HL-60/S4 treated with retinoic acid at 250 ng/mL for 4 days and 3 days (cell line): ENCODE results near the gene CDK5RAP2.

Experiments
- in situ Hi-C: fragments of 300-500 bp; cut with MboI; formaldehyde crosslinking; loops from 2 replicates; pipeline ENCODE4 v1.7.0; 2022; ENCODE audit warnings: low sequenced_read_pairs

Gene CDK5RAP2

DNA sequence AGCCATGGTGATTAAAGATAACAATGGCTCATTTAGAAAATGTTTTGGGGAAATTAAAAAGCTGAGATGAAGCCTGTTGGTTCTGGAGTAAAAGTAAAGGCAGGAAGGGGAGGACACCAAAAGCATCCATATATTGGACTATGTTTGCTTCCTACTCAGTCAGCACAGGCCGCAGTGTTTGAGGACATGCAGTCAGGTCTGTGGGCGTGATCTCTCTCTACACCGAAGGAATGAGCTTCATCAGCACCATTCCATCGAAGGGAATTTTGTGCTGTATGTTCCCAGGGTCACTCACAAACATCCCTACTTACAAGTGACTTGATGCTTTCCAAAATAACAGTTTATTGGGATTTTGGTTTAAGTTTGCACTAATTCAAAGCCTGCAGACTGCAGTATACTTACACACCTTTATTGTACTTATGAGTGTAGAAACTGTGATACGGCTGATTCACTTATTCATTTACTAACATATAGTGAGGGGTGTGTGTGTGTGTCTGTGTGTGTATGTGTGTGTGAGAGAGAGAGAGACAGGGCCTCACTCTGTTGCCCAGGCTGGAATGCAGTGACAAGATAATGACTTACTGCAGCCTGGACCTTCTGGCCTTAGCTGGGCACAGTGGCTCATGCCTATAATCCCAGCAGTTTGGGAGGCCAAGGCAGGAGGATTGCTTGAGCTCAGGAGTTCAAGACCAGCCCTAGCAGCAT, 13.4 kb upstream of the CDK5RAP2 start:
- in situ Hi-C loops: no loop called here

- in situ Hi-C loops: no loop called here
These were observed 12.2 kb upstream of the CDK5RAP2 start for GRCh38 chr9:120592210-120592609.

DNA sequence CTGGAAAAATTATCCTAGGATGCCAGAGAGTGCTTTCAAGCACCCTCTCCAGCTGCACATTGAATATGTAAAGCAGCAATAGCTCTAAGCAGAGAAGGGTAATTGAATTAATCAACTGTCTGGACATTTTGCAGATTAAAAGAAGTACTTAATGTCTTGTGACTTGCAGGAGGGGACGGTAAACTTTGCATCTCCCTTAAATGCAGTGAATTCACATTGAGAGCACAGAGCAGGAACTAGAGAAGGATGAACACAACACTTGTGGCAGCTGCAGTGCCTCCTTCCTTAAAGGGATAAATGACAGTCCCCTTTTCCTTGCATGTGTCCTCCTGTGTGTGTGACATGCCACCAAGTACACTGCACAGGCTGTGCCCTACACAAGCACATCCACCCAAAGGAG, 7.4 kb upstream of the CDK5RAP2 start:
- in situ Hi-C loops: no loop called here

DNA sequence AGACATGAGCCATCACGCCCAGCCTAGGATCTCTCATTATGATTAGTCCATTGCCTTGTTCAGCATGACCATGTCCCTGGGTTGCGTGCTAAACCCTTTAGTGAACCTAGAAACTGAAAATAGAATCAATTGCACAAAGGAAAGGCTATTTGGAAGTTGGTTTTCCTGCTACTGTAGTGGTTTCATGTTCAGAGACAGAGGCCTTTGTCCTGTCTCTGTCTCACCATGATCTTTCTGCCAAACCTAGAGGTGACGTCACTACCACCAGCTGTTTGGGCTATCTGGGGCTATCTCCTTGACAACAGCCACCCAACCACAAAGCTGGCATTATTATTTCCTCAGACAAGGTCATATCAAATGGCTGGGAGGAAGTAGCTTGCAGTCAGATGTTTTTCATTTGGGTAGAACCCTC, 4.0 kb upstream of the CDK5RAP2 start:
- in situ Hi-C loops: no loop called here

DNA sequence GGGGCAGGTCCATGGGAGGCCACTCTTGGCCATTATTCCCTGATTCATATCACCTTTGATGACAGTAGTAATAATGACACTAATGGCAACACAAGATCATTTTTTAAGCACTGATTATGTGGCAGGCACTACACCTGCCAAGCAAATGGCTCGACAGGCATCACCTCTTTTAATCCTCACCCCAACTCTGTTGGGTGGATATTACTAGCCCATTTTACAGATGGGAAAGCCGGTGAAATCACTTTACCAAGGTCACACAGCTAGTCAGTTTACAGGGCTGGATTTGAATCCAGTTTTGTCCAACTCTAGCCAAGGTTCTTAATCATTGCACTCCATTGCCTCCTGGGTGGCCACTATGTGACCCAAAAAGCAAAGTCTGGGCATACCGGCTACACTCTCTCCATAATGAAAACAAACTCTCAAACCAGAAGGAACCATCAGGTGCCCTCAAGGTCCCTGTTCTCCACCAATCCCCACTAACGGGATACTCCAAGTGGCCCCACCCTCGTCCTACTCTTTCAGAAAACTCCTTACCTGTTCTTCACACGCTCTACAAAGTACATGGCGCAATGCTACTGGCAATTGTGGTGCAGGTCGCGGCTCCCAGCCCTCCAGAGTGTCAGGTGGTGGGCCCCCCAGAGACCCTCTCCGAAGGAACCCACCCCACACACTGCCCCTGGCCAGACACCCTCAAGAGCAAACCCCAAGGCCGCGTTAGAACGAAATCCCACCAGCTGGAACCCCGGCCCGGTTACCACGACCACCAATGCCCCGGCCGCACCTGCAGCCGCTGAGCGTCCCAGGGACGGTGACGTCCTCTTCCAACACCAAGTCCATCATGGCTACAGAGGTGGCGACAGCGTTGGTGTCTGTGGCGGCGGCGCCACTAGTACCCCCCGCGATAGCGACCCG, 572 bp downstream of the CDK5RAP2 start:
- in situ Hi-C loops: no loop called here

- in situ Hi-C loops: no loop called here
These were observed 5.5 kb downstream of the CDK5RAP2 start for GRCh38 chr9:120574473-120574872.

DNA sequence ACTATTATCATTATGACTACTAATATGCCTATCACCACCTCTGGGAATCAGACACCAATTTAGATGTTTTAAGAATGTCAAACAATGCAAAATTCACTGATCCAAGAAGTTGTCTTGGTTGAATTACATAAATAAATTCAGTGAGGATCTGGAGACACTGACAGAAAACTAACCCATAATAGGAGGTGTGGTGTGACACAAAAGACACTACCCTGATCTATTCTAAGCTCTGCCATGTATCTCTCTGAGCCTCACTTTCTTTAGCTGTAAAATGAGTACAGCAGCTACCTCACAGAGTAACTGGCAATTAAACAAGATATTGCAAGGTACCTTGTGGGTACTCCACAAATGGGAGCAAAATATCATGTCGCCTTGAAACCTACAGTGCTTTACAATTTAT, 7.5 kb downstream of the CDK5RAP2 start:
- in situ Hi-C loops: no loop called here

DNA sequence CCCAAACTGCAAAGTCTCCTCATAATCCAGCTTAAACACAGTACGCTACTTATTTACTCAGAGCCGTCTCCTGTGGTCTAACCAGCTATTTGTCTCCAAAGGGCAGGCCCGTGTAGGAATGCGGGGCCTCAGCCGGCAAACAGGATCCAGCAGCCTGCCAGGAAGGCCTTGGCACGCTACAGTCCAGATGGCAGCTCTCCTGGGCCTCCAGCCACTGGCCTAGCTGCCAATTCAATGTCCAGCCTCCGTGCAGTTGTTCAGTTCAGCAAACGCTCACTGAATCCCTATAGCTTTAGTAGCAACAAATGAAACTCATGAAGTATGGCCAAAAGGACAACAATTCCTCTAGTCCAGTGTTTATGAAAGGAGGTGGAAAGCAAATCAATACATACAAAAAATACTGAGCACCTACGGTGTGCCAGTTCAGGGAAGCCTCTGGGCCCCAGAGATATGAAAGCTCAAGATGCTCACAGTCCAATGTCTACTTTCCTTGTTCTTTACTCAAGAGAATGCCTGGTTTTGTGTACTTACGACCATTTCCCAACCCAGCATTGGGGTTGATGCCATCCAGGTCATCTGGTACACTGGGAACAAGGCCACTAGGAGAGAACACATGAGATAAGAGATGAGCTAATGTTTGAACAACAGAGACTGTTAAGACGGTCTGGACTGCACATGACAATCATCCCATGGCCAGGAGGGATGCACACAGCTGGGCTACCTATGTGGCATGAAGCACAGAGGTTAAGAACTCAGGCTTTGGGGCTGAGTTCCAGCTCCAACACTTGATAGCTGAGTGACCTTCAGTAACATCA, 8.3 kb downstream of the CDK5RAP2 start:
- in situ Hi-C loops: no loop called here

- in situ Hi-C loops: no loop called here
These were observed 9.7 kb downstream of the CDK5RAP2 start for GRCh38 chr9:120570296-120570695.

DNA sequence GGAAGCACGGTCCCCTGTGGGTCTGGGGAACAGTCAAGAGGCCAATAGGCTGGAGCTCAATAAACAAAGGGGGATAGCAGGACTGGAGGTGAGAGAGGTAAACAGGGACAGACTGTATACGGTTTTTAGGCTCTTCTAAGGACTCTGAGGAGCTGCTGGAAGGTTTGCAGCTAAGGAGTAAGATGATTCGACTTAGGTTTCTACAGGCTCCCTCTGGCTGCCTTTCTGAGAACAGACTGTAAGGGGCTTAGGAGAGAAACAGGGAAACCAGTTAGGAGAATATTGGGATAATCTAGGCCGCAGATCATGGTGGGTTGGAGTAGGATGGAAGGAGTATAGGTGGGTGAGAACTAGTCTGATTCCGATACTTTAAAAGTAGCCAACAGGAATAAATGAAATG, 10.4 kb downstream of the CDK5RAP2 start:
- in situ Hi-C loops: no loop called here

DNA sequence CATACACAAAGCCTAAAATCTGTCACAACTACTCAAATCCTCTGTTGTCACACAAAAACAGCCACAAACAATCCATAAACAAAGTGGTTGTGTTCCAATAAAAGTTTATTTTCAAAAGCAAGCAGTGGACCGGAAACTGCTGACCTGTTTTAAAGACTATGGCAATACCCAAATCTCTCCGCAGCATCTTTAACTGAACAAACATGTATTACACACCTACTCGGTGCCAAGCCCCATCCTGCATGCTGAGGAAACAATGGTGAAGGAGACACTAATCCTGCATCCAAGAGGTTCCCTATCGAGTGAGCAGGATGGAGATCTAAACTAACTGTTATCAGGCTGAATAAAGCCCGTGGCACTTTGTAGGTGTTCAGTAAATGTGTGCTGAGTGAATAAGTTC, 11.2 kb downstream of the CDK5RAP2 start:
- in situ Hi-C loops: no loop called here

DNA sequence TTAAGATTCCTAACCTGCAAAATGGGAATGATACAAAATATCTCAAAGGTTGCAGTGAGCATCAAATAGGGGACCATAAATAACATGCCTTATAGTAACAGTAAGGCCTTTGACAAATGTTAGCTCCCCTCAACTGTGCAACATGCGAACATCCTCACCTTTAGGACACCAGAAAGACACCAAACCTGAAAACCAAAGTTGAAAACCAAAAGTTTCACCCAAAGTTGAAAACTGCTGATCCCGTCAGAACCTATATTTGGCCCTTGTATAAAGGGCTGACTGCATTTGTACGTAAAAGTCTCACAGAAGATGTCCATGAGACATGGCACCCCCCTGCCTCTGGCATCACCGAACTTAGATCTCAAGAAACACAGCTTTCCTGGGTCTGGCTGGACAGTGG, 12.1 kb downstream of the CDK5RAP2 start:
- in situ Hi-C loops: no loop called here

GRCh38 chr9:120567081-120567480, 12.9 kb downstream of the CDK5RAP2 start:
- in situ Hi-C loops: no loop called here

GRCh38 chr9:120564589-120564988, 15.4 kb downstream of the CDK5RAP2 start:
- in situ Hi-C loops: no loop called here

DNA sequence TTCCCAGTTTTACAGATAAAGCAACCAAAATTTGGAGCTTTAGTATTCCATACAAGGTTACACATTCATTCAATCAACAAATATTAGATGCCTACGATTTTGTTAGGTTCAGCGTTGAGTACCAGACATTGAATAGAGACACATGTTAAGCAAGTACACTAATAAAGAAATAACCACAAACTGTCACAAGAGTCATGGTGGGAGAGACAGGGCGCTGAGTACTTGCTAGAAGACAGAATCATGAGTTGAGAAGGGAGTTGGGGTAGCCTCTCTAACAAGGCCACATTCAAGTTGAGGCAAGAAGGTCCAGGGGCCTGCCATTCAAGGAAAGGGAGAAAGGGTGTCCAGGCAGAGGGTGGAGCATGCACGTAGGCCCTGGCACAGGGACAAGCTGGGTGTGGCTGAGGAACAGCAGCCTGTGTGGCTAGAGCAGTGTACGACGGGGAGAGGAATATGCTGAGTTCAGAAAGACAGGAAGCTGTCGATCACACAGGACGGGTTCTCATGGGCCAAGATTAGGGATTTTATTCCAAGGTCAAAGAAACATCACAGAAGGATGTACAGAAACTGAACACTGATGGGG, 17.0 kb downstream of the CDK5RAP2 start:
- in situ Hi-C loops: no loop called here

DNA sequence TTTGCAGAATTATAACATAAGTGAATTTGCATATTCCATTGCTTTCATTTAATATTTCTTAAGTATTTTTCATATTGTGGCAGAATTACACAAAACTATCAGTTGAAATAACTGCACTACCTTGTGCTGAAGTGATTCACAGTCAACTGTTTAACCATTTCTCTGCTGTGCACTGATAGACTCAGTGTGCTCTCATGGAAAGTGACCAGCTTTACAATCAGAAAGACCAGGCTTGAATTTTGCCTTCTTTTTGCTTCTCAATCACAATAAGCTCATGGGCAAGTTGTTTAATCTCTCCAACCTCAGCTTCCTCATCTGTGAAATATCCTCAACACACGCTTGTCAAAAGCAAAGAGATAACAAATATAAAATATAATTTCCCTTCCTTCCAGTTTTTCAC, 18.3 kb downstream of the CDK5RAP2 start:
- in situ Hi-C loops: no loop called here

GRCh38 chr9:120559546-120559945, 20.4 kb downstream of the CDK5RAP2 start:
- in situ Hi-C loops: no loop called here

- in situ Hi-C loops: no loop called here
These were observed 21.5 kb downstream of the CDK5RAP2 start for GRCh38 chr9:120558454-120558853.

DNA sequence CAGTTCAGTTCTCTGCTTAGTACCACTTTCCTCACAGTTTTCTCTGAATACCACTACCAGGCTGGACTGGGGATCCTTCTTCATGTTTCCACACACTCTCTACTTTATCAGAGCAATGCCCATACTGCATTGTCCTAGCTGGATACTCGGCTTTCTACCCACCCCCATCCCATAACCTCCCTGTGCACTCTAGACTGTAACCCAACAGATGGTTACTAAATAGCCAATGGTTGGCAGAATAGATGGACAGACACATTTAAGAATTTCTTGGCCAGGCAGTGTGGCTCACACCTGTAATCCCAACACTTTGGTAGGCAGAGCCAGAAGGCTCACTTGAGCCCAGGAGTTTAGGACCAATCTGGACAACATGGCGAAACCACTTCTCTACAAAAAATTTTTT, 22.8 kb downstream of the CDK5RAP2 start:
- in situ Hi-C loops: no loop called here

GRCh38 chr9:120556775-120557174, 23.2 kb downstream of the CDK5RAP2 start:
- in situ Hi-C loops: no loop called here

- in situ Hi-C loops: no loop called here
These were observed 24.1 kb downstream of the CDK5RAP2 start for GRCh38 chr9:120555839-120556238.
